IPS-18a (cell line): ENCODE results near the gene CCL27.

ENCODE experiments used
- H3K27ac ChIP-seq: one replicate; pipeline ENCODE4 v1.5.1; 2013; ENCODE audit warnings: low read length
- H3K27me3 ChIP-seq: one replicate; pipeline ENCODE4 v1.6.1; 2013; ENCODE audit warnings: mild to moderate bottlenecking, low read length; ENCODE audit not compliant: control insufficient read depth, insufficient read depth
- H3K36me3 ChIP-seq: one replicate; pipeline ENCODE4 v1.6.1; 2013; ENCODE audit warnings: low read depth, low read length; ENCODE audit not compliant: control insufficient read depth
- H3K4me1 ChIP-seq: one replicate; pipeline ENCODE4 v1.6.1; 2013; ENCODE audit warnings: low read depth, low read length; ENCODE audit not compliant: control insufficient read depth
- H3K4me3 ChIP-seq: one replicate; pipeline ENCODE4 v1.5.1; 2013; ENCODE audit warnings: low read length
- H3K9ac ChIP-seq: one replicate; pipeline ENCODE4 v1.6.1; 2013; ENCODE audit warnings: mild to moderate bottlenecking, low read length, moderate library complexity
- H3K9me3 ChIP-seq: one replicate; pipeline ENCODE4 v1.6.1; 2013; ENCODE audit warnings: low read depth, low read length; ENCODE audit not compliant: control insufficient read depth

CCL27 gene

DNA sequence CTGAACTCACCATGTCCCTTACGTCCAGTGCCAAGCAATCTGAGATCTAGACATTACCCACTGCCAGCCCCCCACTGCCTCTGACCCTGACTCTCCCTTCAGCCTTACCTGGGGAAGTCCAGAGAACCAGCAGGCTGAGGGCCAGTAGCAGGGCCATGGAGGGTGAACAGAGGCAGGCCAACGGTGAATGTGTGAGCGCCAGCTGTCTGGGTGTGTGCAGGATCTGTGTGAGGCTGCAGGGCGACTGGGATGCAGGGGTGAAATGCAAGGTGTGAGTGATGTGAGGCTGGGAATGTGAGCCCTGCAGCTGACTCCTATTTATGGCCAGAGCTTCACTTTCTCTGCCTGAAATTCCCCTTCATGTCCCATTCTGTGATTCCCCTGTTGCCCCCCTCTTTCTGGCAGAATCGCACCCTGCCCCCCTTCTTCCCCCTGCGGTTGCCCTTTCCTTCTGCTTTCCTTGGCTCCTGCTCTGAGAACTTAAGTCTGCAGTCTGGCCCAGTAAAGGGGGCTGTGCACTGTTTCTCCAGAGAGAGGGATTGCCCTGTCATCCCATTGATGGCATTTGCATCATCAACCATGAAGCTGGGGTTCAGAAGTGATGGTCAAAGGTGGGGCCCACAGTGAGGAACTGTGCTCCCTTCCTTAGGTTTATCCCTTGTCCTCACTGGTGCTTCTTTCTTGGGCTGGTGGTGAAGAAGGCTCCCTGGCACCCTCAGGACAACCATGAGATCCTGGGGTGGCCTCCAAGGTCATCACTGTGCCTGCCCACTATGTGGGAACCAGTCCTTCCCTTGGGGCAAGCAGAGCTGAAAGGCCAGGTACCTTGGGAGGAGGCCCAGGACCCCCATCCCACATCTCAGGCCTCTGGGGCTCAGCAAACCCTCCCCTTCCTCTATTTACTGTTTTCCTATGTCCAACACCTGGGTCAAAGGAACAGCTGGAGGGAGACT is 28.8 kb upstream of the CCL27 start, which contains the start of gene CCL19:
TSS of gene CCL19 (minus strand) at position 294 of the 953 bp plus-strand sequence. CDS start at position 157, 137 bp downstream.
- Histone ChIP-seq H3K36me3 (no peaks in the 10 kb centered on the region), H3K27me3 (no peaks in the 10 kb centered on the region), H3K9ac (no peak within 1 kb of the TSS), H3K9me3 (no peaks in the 10 kb centered on the region), H3K27ac (no peak within 1 kb of the TSS), H3K4me3 (no peak within 1 kb of the TSS), H3K4me1 (no peaks in the 10 kb centered on the region)

GRCh38 chr9:34689512-34689911 is 27.1 kb upstream of the CCL27 start:
- Histone ChIP-seq H3K4me3 (no peak overlapping the region), H3K36me3 (no peaks in the 10 kb centered on the region), H3K27me3 (no peaks in the 10 kb centered on the region), H3K9me3 (no peaks in the 10 kb centered on the region), H3K9ac (no peak overlapping the region), H3K27ac (no peak overlapping the region), H3K4me1 (no peaks in the 10 kb centered on the region)

DNA sequence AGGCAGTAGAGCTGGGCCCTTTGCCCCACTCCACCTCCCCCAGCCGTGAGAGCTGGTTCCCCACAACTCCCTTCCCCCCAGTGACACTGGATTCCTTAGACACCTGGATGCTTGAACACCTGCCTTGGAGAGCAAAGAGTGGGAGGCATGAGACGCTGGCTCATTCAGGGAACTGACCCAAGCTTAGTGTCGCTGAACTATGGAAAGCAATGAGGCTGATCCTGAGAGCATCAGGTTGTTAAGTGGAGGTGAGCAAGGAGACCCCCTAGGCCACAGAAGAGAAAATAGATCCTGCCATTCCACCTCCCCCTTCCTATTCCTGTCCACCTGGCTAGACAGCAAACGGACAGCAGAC is 26.6 kb upstream of the CCL27 start:
- Histone ChIP-seq H3K9ac (no peak overlapping the region), H3K4me3 (no peak overlapping the region), H3K9me3 (no peaks in the 10 kb centered on the region), H3K27ac (no peak overlapping the region), H3K4me1 (no peaks in the 10 kb centered on the region), H3K27me3 (no peaks in the 10 kb centered on the region), H3K36me3 (no peaks in the 10 kb centered on the region)

GRCh38 chr9:34688329-34689115 is 26.1 kb upstream of the CCL27 start:
- no peaks in the 10 kb centered on the region for H3K9me3 ChIP-seq
- no peak overlapping the region for H3K27ac ChIP-seq
- H3K4me3 ChIP-seq, result no peak overlapping the region
- no peaks in the 10 kb centered on the region for H3K4me1 ChIP-seq
- no peaks in the 10 kb centered on the region for H3K36me3 ChIP-seq
- H3K9ac ChIP-seq, result no peak overlapping the region
- no peaks in the 10 kb centered on the region for H3K27me3 ChIP-seq

GRCh38 chr9:34687276-34688030 is 25.0 kb upstream of the CCL27 start:
- Histone ChIP-seq H3K36me3 (no peaks in the 10 kb centered on the region), H3K4me1 (no peaks in the 10 kb centered on the region), H3K27me3 (no peaks in the 10 kb centered on the region), H3K9ac (no peak overlapping the region), H3K4me3 (no peak overlapping the region), H3K9me3 (no peaks in the 10 kb centered on the region), H3K27ac (no peak overlapping the region)

DNA sequence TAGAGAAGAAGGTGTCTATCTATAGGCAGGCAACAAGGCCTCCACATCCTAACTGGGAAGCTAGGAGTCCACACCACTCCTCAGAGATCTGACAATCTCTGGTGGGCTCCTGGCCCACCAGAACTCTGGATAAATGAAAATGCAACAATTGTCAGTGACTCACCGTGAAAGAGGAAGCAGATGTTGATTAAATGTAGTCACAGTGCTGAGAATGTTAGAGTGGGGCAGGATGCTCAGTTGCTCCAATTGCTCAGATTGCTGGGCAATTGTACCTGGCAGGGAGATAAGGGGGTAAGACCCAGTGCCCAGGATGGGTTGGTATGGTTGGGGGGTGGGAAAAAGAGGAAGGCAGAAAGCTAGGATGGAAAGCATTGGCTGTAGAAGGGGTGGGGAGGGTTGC is 24.3 kb upstream of the CCL27 start:
- no peak overlapping the region for H3K4me3 ChIP-seq
- no peak overlapping the region for H3K27ac ChIP-seq
- H3K9me3 ChIP-seq, result no peaks in the 10 kb centered on the region
- no peaks in the 10 kb centered on the region for H3K36me3 ChIP-seq
- no peaks in the 10 kb centered on the region for H3K27me3 ChIP-seq
- no peaks in the 10 kb centered on the region for H3K4me1 ChIP-seq
- no peak overlapping the region for H3K9ac ChIP-seq

- Histone ChIP-seq H3K9ac (no peak overlapping the region), H3K4me1 (no peaks in the 10 kb centered on the region), H3K4me3 (no peak overlapping the region), H3K9me3 (no peaks in the 10 kb centered on the region), H3K27ac (no peak overlapping the region), H3K36me3 (no peaks in the 10 kb centered on the region), H3K27me3 (no peaks in the 10 kb centered on the region)
Observed at GRCh38 chr9:34686231-34686630, 23.8 kb upstream of the CCL27 start.

- H3K27me3 ChIP-seq, result no peaks in the 10 kb centered on the region
- no peaks in the 10 kb centered on the region for H3K9me3 ChIP-seq
- no peak overlapping the region for H3K4me3 ChIP-seq
- no peak overlapping the region for H3K27ac ChIP-seq
- H3K9ac ChIP-seq, result no peak overlapping the region
- H3K36me3 ChIP-seq, result no peaks in the 10 kb centered on the region
- H3K4me1 ChIP-seq, result no peaks in the 10 kb centered on the region
Observed at GRCh38 chr9:34685591-34685990, 23.1 kb upstream of the CCL27 start.

GRCh38 chr9:34684816-34685215 is 22.4 kb upstream of the CCL27 start:
- Histone ChIP-seq H3K9ac (no peak overlapping the region), H3K36me3 (no peaks in the 10 kb centered on the region), H3K4me1 (no peaks in the 10 kb centered on the region), H3K27ac (no peak overlapping the region), H3K4me3 (no peak overlapping the region), H3K27me3 (no peaks in the 10 kb centered on the region), H3K9me3 (no peaks in the 10 kb centered on the region)

DNA sequence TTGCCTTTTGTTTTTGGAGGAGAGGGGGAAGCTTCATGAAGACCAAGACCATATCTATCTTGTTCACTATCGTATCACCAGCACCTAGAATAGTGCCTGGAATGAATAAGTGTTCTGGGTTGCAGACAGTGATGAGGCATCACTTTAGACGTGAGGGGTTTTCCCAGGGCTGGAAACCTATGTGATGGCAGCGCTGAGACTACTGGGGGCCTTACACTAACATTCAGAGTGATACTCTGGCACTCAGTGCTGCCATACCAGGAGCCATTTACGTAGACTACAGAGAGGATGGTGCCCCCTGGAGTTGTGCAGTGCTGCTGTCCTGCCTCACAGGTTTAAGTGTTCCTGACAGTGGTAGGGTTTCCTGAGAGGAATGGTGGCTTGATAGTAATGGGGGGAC is 21.7 kb upstream of the CCL27 start:
- Histone ChIP-seq H3K4me3 (no peak overlapping the region), H3K4me1 (no peaks in the 10 kb centered on the region), H3K27ac (no peak overlapping the region), H3K36me3 (no peaks in the 10 kb centered on the region), H3K27me3 (no peaks in the 10 kb centered on the region), H3K9me3 (no peaks in the 10 kb centered on the region), H3K9ac (no peak overlapping the region)

DNA sequence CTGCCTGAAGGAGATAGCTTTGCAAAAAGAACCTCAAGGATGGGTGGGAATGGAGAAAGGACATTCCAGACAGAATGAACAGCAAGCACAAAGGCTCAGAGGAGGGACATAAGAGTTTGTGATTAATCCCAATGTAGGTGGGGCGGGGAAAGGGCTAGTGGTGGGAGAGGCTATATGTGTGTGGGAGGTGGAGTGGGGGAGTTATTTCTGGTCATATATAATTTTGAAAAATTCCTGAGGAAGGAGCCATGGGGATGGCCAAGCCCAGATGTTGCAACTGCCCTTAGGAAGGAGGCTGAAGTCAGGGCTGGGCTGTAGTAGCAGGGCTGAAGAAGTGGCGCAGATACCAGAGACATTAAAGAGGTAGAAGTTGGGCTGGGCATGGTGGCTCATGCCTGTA is 13.4 kb upstream of the CCL27 start:
- Histone ChIP-seq H3K4me1 (no peaks in the 10 kb centered on the region), H3K4me3 (no peak overlapping the region), H3K27me3 (no peaks in the 10 kb centered on the region), H3K27ac (no peak overlapping the region), H3K9me3 (no peaks in the 10 kb centered on the region), H3K9ac (no peak overlapping the region), H3K36me3 (no peaks in the 10 kb centered on the region)
